CD4-positive, alpha-beta memory T cell (primary cell): ENCODE measurements around the gene IL17B. TPM values are rescaled to one million over a fixed set of nuclear protein-coding genes. Genes with fewer than 3 reads are reported as not detected.

Experiments
- CTCF ChIA-PET: fragments of 350-600 bp; sonication (Branson Sonifier 250); formaldehyde crosslinking; loops from one replicate; lab custom pipeline; 2021; ENCODE audit warnings: inconsistent platforms; ENCODE audit not compliant: partially characterized antibody; lab: Charles Lee
- POLR2A ChIA-PET: fragments of 350-600 bp; sonication (Branson Sonifier 250); formaldehyde crosslinking; loops from one replicate; lab custom pipeline; 2021; ENCODE audit not compliant: partially characterized antibody; lab: Charles Lee
- DNase-seq, 5 donors: peaks; one replicate each; pipeline versions ENCODE4 v3.0.0 to v3.0.0-alpha.2; 2020 to 2022; ENCODE audit warnings: mixed read lengths in 1 of 5
- H3K27ac ChIP-seq: one replicate; pipeline ENCODE4 v1.7.0; 2013; ENCODE audit warnings: low read depth, low read length
- H3K27me3 ChIP-seq: 2 replicates; pipeline ENCODE4 v1.7.0; 2013; ENCODE audit warnings: mild to moderate bottlenecking, low read length, moderate library complexity; ENCODE audit not compliant: insufficient read depth
- H3K36me3 ChIP-seq: 2 replicates; pipeline ENCODE4 v1.7.0; 2013; ENCODE audit warnings: mild to moderate bottlenecking, low read length, moderate library complexity; ENCODE audit not compliant: insufficient read depth
- H3K4me1 ChIP-seq: 2 replicates; pipeline ENCODE4 v1.7.0; 2013; ENCODE audit warnings: mild to moderate bottlenecking, low read length, moderate library complexity; ENCODE audit not compliant: insufficient read depth
- H3K4me3 ChIP-seq, 2 donors: one replicate each; pipeline ENCODE4 v1.7.0; 2013; ENCODE audit warnings: low read length in 2 of 2, mild to moderate bottlenecking in 1 of 2
- H3K9me3 ChIP-seq, 2 donors: one replicate each; pipeline ENCODE4 v1.7.0; 2013; ENCODE audit warnings: low read length in 2 of 2, control low read depth in 1 of 2; ENCODE audit not compliant: control insufficient read depth in 1 of 2
- H3K27ac Mint-ChIP-seq, 7 donors: one replicate each; pipeline ENCODE4 v1.8.0; 2020 to 2021; ENCODE audit warnings: mixed read lengths in 7 of 7, mild to moderate bottlenecking in 6 of 7, inconsistent platforms in 3 of 7, moderate library complexity in 3 of 7
- H3K27me3 Mint-ChIP-seq, 2 donors: one replicate each; pipeline ENCODE4 v1.8.0; 2020 to 2021; ENCODE audit warnings: mixed read lengths in 2 of 2
- H3K36me3 Mint-ChIP-seq, 2 donors: one replicate each; pipeline ENCODE4 v1.8.0; 2020 to 2021; ENCODE audit warnings: mixed read lengths in 2 of 2, inconsistent platforms in 1 of 2, mild to moderate bottlenecking in 1 of 2
- H3K4me1 Mint-ChIP-seq, 4 donors: one replicate each; pipeline ENCODE4 v1.8.0; 2020 to 2021; ENCODE audit warnings: mixed read lengths in 4 of 4, mild to moderate bottlenecking in 1 of 4
- H3K4me3 Mint-ChIP-seq, 8 donors: one replicate each; pipeline ENCODE4 v1.8.0; 2020 to 2021; ENCODE audit warnings: mixed read lengths in 8 of 8, mild to moderate bottlenecking in 7 of 8, moderate library complexity in 6 of 8, inconsistent platforms in 3 of 8
- H3K9me3 Mint-ChIP-seq, 8 donors: one replicate each; pipeline ENCODE4 v1.8.0; 2020 to 2021; ENCODE audit warnings: mixed read lengths in 8 of 8, mild to moderate bottlenecking in 5 of 8, inconsistent platforms in 3 of 8, moderate library complexity in 1 of 8
- intact Hi-C: fragments of 100-400 bp; cut with micrococcal nuclease; formaldehyde crosslinking; loops from one replicate; pipeline ENCODE4 v1.15.1; 2023
- polyA plus RNA-seq, 2 donors: library from polyadenylated mRNA; unstranded; fragments of 300-500 nt; fragmentation: Illumina TruSeq; gene quantifications; one replicate each; pipeline ENCODE4 v1.2.3, GENCODE V29; 2021
- total RNA-seq, 2 experiments: library from RNA; stranded (reverse); gene quantifications; one replicate each; pipeline ENCODE4 v1.2.3, GENCODE V29; 2021

Gene IL17B
- total and polyA plus RNA-seq, 4 experiments from 2014 or later: not detected

GRCh38 chr5:149387982-149388381 is 8.9 kb upstream of the IL17B start:
- Histone ChIP-seq H3K4me3 (no peak overlapping the region), H3K27ac (no peak overlapping the region), H3K9me3 (no peaks in the 10 kb centered on the region), H3K4me1 (no peaks in the 10 kb centered on the region), H3K27me3 (no peaks in the 10 kb centered on the region), H3K36me3 (no peaks in the 10 kb centered on the region)
- no peak overlapping the region for H3K4me3 Mint-ChIP-seq
- no peaks in the 10 kb centered on the region for H3K36me3 Mint-ChIP-seq
- H3K27ac Mint-ChIP-seq: no peak overlapping the region
- ChIA-PET CTCF (interaction anchor here (0.6 to 3.3 kb wide), 9 partner anchors 9 to 237 kb away, joined by 3 to 16 read pairs (median 4); partner anchors contain the start of gene IL17B), POLR2A (interaction anchor here (1.0 kb wide), 1 partner anchor 43 kb away, joined by 3 read pairs; the partner anchor contains the start of gene GRPEL2)
- DNase-seq: no peak
- no peaks in the 10 kb centered on the region for H3K9me3 Mint-ChIP-seq
- H3K4me1 Mint-ChIP-seq: no peaks in the 10 kb centered on the region
- intact Hi-C loops: no loop called here
- H3K27me3 Mint-ChIP-seq: peaks cover 0 to 1% of the 10 kb centered on the region in 2 donors

GRCh38 chr5:149387081-149387631 is 8.1 kb upstream of the IL17B start:
- no peaks in the 10 kb centered on the region for H3K9me3 ChIP-seq
- H3K27me3 ChIP-seq: no peaks in the 10 kb centered on the region
- no peak overlapping the region for H3K4me3 ChIP-seq
- Mint-ChIP-seq H3K36me3 (no peaks in the 10 kb centered on the region), H3K27me3 (peaks cover 0 to 1% of the 10 kb centered on the region in 2 donors), H3K9me3 (no peaks in the 10 kb centered on the region), H3K4me3 (no peak overlapping the region), H3K27ac (no peak overlapping the region), H3K4me1 (no peaks in the 10 kb centered on the region)
- intact Hi-C loops: no loop called here
- DNase-seq: no peak
- H3K27ac ChIP-seq: no peak overlapping the region
- no peaks in the 10 kb centered on the region for H3K4me1 ChIP-seq
- ChIA-PET CTCF (interaction anchor here (0.6 to 4.6 kb wide), 9 partner anchors 8 to 238 kb away, joined by 3 to 19 read pairs (median 4); partner anchors contain the start of gene IL17B), POLR2A (interaction anchor here (1.0 kb wide), 1 partner anchor 42 kb away, joined by 3 read pairs; the partner anchor contains the start of gene GRPEL2)
- H3K36me3 ChIP-seq: no peaks in the 10 kb centered on the region

- Histone ChIP-seq H3K4me1 (no peaks in the 10 kb centered on the region), H3K4me3 (no peak overlapping the region), H3K36me3 (no peaks in the 10 kb centered on the region), H3K9me3 (no peaks in the 10 kb centered on the region), H3K27ac (no peak overlapping the region), H3K27me3 (no peaks in the 10 kb centered on the region)
- Mint-ChIP-seq H3K27me3 (peaks cover 3% of the 10 kb centered on the region in 2 donors), H3K36me3 (no peaks in the 10 kb centered on the region), H3K27ac (peak overlapping the region in 1 of 7 donors; percentile 85), H3K4me1 (peaks cover 0 to 4% (median 1%) of the 10 kb centered on the region in 4 donors), H3K9me3 (no peaks in the 10 kb centered on the region), H3K4me3 (no peak overlapping the region)
- ChIA-PET POLR2A (no interaction called here), CTCF (interaction anchor here (0.5 to 4.6 kb wide), 9 partner anchors 10 to 528 kb away, joined by 3 to 19 read pairs (median 5); no protein-coding TSS in a partner anchor)
- DNase-seq: no peak
- intact Hi-C loops: no loop called here
Observed at GRCh38 chr5:149386166-149386565, 7.1 kb upstream of the IL17B start.

- Mint-ChIP-seq H3K4me3 (no peak overlapping the region), H3K9me3 (no peaks in the 10 kb centered on the region), H3K27me3 (peaks cover 3 to 5% of the 10 kb centered on the region in 2 donors), H3K27ac (no peak overlapping the region), H3K4me1 (peaks cover 0 to 4% (median 1%) of the 10 kb centered on the region in 4 donors), H3K36me3 (no peaks in the 10 kb centered on the region)
- Histone ChIP-seq H3K4me1 (no peaks in the 10 kb centered on the region), H3K27ac (no peak overlapping the region), H3K36me3 (no peaks in the 10 kb centered on the region), H3K27me3 (no peaks in the 10 kb centered on the region), H3K4me3 (no peak overlapping the region), H3K9me3 (no peaks in the 10 kb centered on the region)
- no peak for DNase-seq
- POLR2A ChIA-PET: no interaction called here
- intact Hi-C loops: no loop called here
- CTCF ChIA-PET: interaction anchor here (0.6 to 6.9 kb wide), 10 partner anchors 10 to 271 kb away, joined by 3 to 84 read pairs (median 7); no protein-coding TSS in a partner anchor
Observed at GRCh38 chr5:149383399-149383798, 4.3 kb upstream of the IL17B start.

GRCh38 chr5:149382517-149383220 is 3.6 kb upstream of the IL17B start:
- Histone ChIP-seq H3K27ac (no peak overlapping the region), H3K27me3 (no peaks in the 10 kb centered on the region), H3K9me3 (no peaks in the 10 kb centered on the region), H3K4me1 (no peaks in the 10 kb centered on the region), H3K4me3 (no peak overlapping the region), H3K36me3 (no peaks in the 10 kb centered on the region)
- CTCF ChIA-PET: interaction anchor here (0.5 to 6.9 kb wide), 24 partner anchors 7 to 1028 kb away, joined by 3 to 84 read pairs (median 6); partner anchors contain the start of gene CSNK1A1
- no peaks in the 10 kb centered on the region for H3K9me3 Mint-ChIP-seq
- peaks cover 3 to 5% of the 10 kb centered on the region in 2 donors for H3K27me3 Mint-ChIP-seq
- POLR2A ChIA-PET: no interaction called here
- DNase-seq: no peak
- no peak overlapping the region for H3K4me3 Mint-ChIP-seq
- H3K27ac Mint-ChIP-seq: peak overlapping the region in 1 of 7 donors; percentile 43
- H3K4me1 Mint-ChIP-seq: peaks cover 0 to 4% (median 1%) of the 10 kb centered on the region in 4 donors
- H3K36me3 Mint-ChIP-seq: no peaks in the 10 kb centered on the region
- intact Hi-C loops: loop anchor here (1.0 kb wide), 1 partner anchor 182 kb away; no protein-coding TSS in a partner anchor

GRCh38 chr5:149381986-149382338 is 2.9 kb upstream of the IL17B start:
- no peak overlapping the region for H3K4me3 Mint-ChIP-seq
- no peaks in the 10 kb centered on the region for H3K9me3 Mint-ChIP-seq
- peaks cover 0 to 4% of the 10 kb centered on the region in 2 donors for H3K36me3 Mint-ChIP-seq
- CTCF ChIA-PET: interaction anchor here (0.5 to 6.9 kb wide), 28 partner anchors 8 to 1029 kb away, joined by 3 to 84 read pairs (median 4); partner anchors contain the start of gene CSNK1A1
- intact Hi-C loops: loop anchor here (1.0 kb wide), 1 partner anchor 182 kb away; no protein-coding TSS in a partner anchor
- Histone ChIP-seq H3K9me3 (no peaks in the 10 kb centered on the region), H3K4me1 (no peaks in the 10 kb centered on the region), H3K36me3 (no peaks in the 10 kb centered on the region), H3K4me3 (no peak overlapping the region), H3K27me3 (no peaks in the 10 kb centered on the region), H3K27ac (no peak overlapping the region)
- POLR2A ChIA-PET: no interaction called here
- peaks cover 0 to 4% (median 1%) of the 10 kb centered on the region in 4 donors for H3K4me1 Mint-ChIP-seq
- peak; percentile 50 to 56 (median 54) for DNase-seq
- H3K27me3 Mint-ChIP-seq: peaks cover 3 to 4% of the 10 kb centered on the region in 2 donors
- peak overlapping the region in 3 of 7 donors; percentile 43 to 58 (median 53) for H3K27ac Mint-ChIP-seq
